Measurements from ENCODE around the gene ZNF292. TPM values are rescaled to one million over a fixed set of nuclear protein-coding genes. Genes with fewer than 3 reads are reported as not detected.

ZNF292 gene
- total and polyA plus RNA-seq, 10 of the 15 experiments (the other 5 are each of a cell fraction or from before 2014, with no cell fraction given) = 11.1 to 57.6 (median 30.6) TPM

GRCh38 chr6:87136963-87137362 lies 18.4 kb upstream of the ZNF292 start:
- ATAC-seq = no peak
- no peak overlapping the region for H3K9ac ChIP-seq (ENCODE audit: control insufficient read depth, insufficient read depth, low read length)
- H3K27ac ChIP-seq (ENCODE audit: control insufficient read depth, insufficient read depth) = no peak overlapping the region
- H3K9me3 ChIP-seq (replicated peaks; ENCODE audit: control insufficient read depth, insufficient read depth, low read length) = no peaks in the 10 kb centered on the region
- intact Hi-C loops (cut with micrococcal nuclease; ENCODE audit: unreplicated experiment) (loop anchor here (5.0 kb wide), 1 partner anchor 70 kb away; no protein-coding TSS in a partner anchor), in situ Hi-C loops (cut with MboI) (loop anchor here (5.0 kb wide), 1 partner anchor 255 kb away; no protein-coding TSS in a partner anchor)
- no peaks in the 10 kb centered on the region for H3K27me3 ChIP-seq (replicated peaks in 1 of 2; ENCODE audit: control insufficient read depth in 2 of 2, insufficient read depth in 2 of 2, low read length in 1 of 2)
- no peak overlapping the region for H2AFZ ChIP-seq (ENCODE audit: control insufficient read depth, low read depth, low read length)
- H3K4me1 ChIP-seq (ENCODE audit: control insufficient read depth, insufficient read depth, low read length) = no peaks in the 10 kb centered on the region
- no CpG with 5 or more reads among the region's 1 CpG for WGBS (ENCODE audit: insufficient coverage, insufficient replicate concordance, low lambda C conversion rate, missing lambda C conversion rate)
- POLR2A ChIA-PET = no interaction called here
- SMC1A ChIA-PET (ENCODE audit: uncharacterized antibody, unreplicated experiment) = interaction anchor here (0.9 to 1.1 kb wide), 2 partner anchors 16 to 695 kb away, joined by 3 to 4 read pairs; no protein-coding TSS in a partner anchor
- CTCF ChIA-PET = interaction anchor here (0.7 to 4.7 kb wide), 5 partner anchors 16 to 257 kb away, joined by 4 to 22 read pairs (median 4); partner anchors contain the start of gene ZNF292
- H3K4me3 ChIP-seq = no peak overlapping the region
- BruUV-seq (replicated peaks) = no TSS peak
- no peak overlapping the region for H3K4me2 ChIP-seq (ENCODE audit: control insufficient read depth, insufficient read depth)
- no peak for DNase-seq (ENCODE audit: low read depth, low spot score)
- H3K79me2 ChIP-seq (ENCODE audit: control insufficient read depth, insufficient read depth, low read length) = no peaks in the 10 kb centered on the region
- H4K20me1 ChIP-seq (ENCODE audit: control insufficient read depth, insufficient read depth) = no peaks in the 10 kb centered on the region
- RAD21 ChIA-PET (ENCODE audit: unreplicated experiment) = interaction anchor here (1.2 to 2.9 kb wide), 2 partner anchors 253 to 256 kb away, joined by 3 to 18 read pairs; no protein-coding TSS in a partner anchor
- FAIRE-seq = no peak
- H3K36me3 ChIP-seq (ENCODE audit: control insufficient read depth in 2 of 2, insufficient read depth in 2 of 2, low read length in 1 of 2) = no peaks in the 10 kb centered on the region
- no peak for TF ChIP-seq NKRF (conservative IDR thresholded peaks at IDR 0.05)
- no peak for TF ChIP-seq PRDM15 (CRISPR knock-in tag; IDR thresholded peaks at IDR 0.05)
- TF ChIP-seq NBN (IDR thresholded peaks at IDR 0.05) = no peak
- TF ChIP-seq RFX5 (IDR thresholded peaks at IDR 0.05; ENCODE audit: low read depth, low read length) = no peak
- TF ChIP-seq ZNF24 (IDR thresholded peaks at IDR 0.05) = no peak
- no peak for TF ChIP-seq MYB (IDR thresholded peaks at IDR 0.05; ENCODE audit: borderline replicate concordance, low read depth, low read length)
- TF ChIP-seq GABPA (IDR thresholded peaks at IDR 0.05; ENCODE audit: low read depth) = no peak
- no peak for TF ChIP-seq SP1 (IDR thresholded peaks at IDR 0.05; ENCODE audit: low read depth, low read length)
- TF ChIP-seq RELA (IDR thresholded peaks at IDR 0.05; ENCODE audit: borderline replicate concordance, partially characterized antibody) = no peak
- TF ChIP-seq RUNX3 (IDR thresholded peaks at IDR 0.05; ENCODE audit: low read length) = no peak
- TF ChIP-seq ATF7 (IDR thresholded peaks at IDR 0.05; ENCODE audit: low read depth) = no peak
- TF ChIP-seq MTA3 (IDR thresholded peaks at IDR 0.05; ENCODE audit: borderline replicate concordance, low read length) = no peak
- TF ChIP-seq MAX (IDR thresholded peaks at IDR 0.05; ENCODE audit: low read depth, low read length) = no peak
- TF ChIP-seq PKNOX1 (IDR thresholded peaks at IDR 0.05) = no peak
- TF ChIP-seq ATF2 (IDR thresholded peaks at IDR 0.05; ENCODE audit: low read length) = no peak
- no peak for TF ChIP-seq KLF5 (IDR thresholded peaks at IDR 0.05; ENCODE audit: partially characterized antibody)
- TF ChIP-seq HDGF (IDR thresholded peaks at IDR 0.05) = no peak
